CD14-positive monocyte (primary cell): ENCODE results near the gene ZBTB7A. TPM values are rescaled to one million over a fixed set of nuclear protein-coding genes. Genes with fewer than 3 reads are reported as not detected.

Experiments used
- DNase-seq, 3 donors: peaks; one replicate each; pipeline ENCODE4 v3.0.0-alpha.2; 2011 to 2022
- H2AFZ ChIP-seq: 2 replicates; pipeline ENCODE4 v1.6.0; 2012; ENCODE audit warnings: mild to moderate bottlenecking, low read depth, low read length, inconsistent platforms; ENCODE audit not compliant: insufficient read depth, poor library complexity, severe bottlenecking
- H3K27ac ChIP-seq, 2 donors: 1 replicate in 1 of 2; 2 replicates in 1 of 2; pipeline ENCODE4 v1.5.1; 2012 to 2013; ENCODE audit warnings: low read length in 2 of 2, control low read depth in 1 of 2, inconsistent platforms in 1 of 2, low read depth in 1 of 2, mild to moderate bottlenecking in 1 of 2
- H3K27me3 ChIP-seq, 2 donors: one replicate each; pipeline versions ENCODE4 v1.6.0 to v1.6.1; 2011 to 2013; ENCODE audit warnings: low read length in 2 of 2; ENCODE audit not compliant: control insufficient read depth in 2 of 2, insufficient read depth in 2 of 2
- H3K36me3 ChIP-seq, 2 donors: replicated peaks in 1 of 2; 1 replicate in 1 of 2; 2 replicates in 1 of 2; pipeline versions ENCODE4 v1.5.1 to v1.6.1; 2012 to 2013; ENCODE audit warnings: low read length in 2 of 2, control low read depth in 1 of 2, inconsistent platforms in 1 of 2, mild to moderate bottlenecking in 1 of 2; ENCODE audit not compliant: insufficient read depth in 2 of 2, control insufficient read depth in 1 of 2
- H3K4me1 ChIP-seq, 2 donors: 1 replicate in 1 of 2; 2 replicates in 1 of 2; pipeline versions ENCODE4 v1.5.1 to v1.6.1; 2012 to 2013; ENCODE audit warnings: low read length in 2 of 2, control low read depth in 1 of 2, inconsistent platforms in 1 of 2, mild to moderate bottlenecking in 1 of 2, moderate library complexity in 1 of 2; ENCODE audit not compliant: insufficient read depth in 2 of 2, control insufficient read depth in 1 of 2
- H3K4me2 ChIP-seq: replicated peaks from 2 replicates; pipeline ENCODE3; 2012; ENCODE audit warnings: low read length, moderate library complexity, mild to moderate bottlenecking; ENCODE audit not compliant: poor library complexity, severe bottlenecking; ENCODE audit errors: extremely low read depth
- H3K4me3 ChIP-seq, 3 experiments: fragments of 200-600 bp in 1 of 3; sonication (generic) in 1 of 3; replicated peaks in 1 of 3; 1 replicate in 2 of 3; 2 replicates in 1 of 3; pipeline ENCODE4 v1.5.1; 2011 to 2013; ENCODE audit warnings: low read length in 3 of 3, mild to moderate bottlenecking in 3 of 3, control low read depth in 2 of 3, low read depth in 2 of 3, inconsistent platforms in 1 of 3, moderate library complexity in 1 of 3
- H3K79me2 ChIP-seq: 2 replicates; pipeline ENCODE4 v1.6.0; 2012; ENCODE audit warnings: mild to moderate bottlenecking, control low read depth, inconsistent platforms, low read length, moderate library complexity; ENCODE audit not compliant: insufficient read depth
- H3K9ac ChIP-seq: 2 replicates; pipeline ENCODE4 v1.6.0; 2017; ENCODE audit warnings: low read length, mild to moderate bottlenecking; ENCODE audit not compliant: insufficient read depth, poor library complexity, severe bottlenecking
- H3K9me3 ChIP-seq, 2 donors: replicated peaks in 1 of 2; 1 replicate in 1 of 2; 2 replicates in 1 of 2; pipeline versions ENCODE4 v1.5.1 to v1.6.1; 2012 to 2013; ENCODE audit warnings: low read length in 2 of 2, control low read depth in 1 of 2; ENCODE audit not compliant: control insufficient read depth in 1 of 2, insufficient read depth in 1 of 2
- H4K20me1 ChIP-seq: 2 replicates; pipeline ENCODE4 v1.6.0; 2012; ENCODE audit warnings: mild to moderate bottlenecking, low read length, control low read depth, moderate library complexity; ENCODE audit not compliant: insufficient read depth
- H3K27ac Mint-ChIP-seq, 7 donors: one replicate each; pipeline ENCODE4 v1.8.0; 2020; ENCODE audit warnings: mild to moderate bottlenecking in 7 of 7, mixed read lengths in 7 of 7, moderate library complexity in 6 of 7, inconsistent platforms in 2 of 7
- H3K27me3 Mint-ChIP-seq, 3 donors: one replicate each; pipeline ENCODE4 v1.8.0; 2021 to 2022; ENCODE audit warnings: low read depth in 3 of 3, mild to moderate bottlenecking in 3 of 3, mixed read lengths in 3 of 3, moderate library complexity in 3 of 3, inconsistent platforms in 1 of 3
- H3K36me3 Mint-ChIP-seq, 2 donors: one replicate each; pipeline ENCODE4 v1.8.0; 2020; ENCODE audit warnings: mixed read lengths in 2 of 2, inconsistent platforms in 1 of 2, mild to moderate bottlenecking in 1 of 2
- H3K4me1 Mint-ChIP-seq: one replicate; pipeline ENCODE4 v1.8.0; 2020; ENCODE audit warnings: mild to moderate bottlenecking, mixed read lengths
- H3K4me3 Mint-ChIP-seq, 2 donors: one replicate each; pipeline ENCODE4 v1.8.0; 2020; ENCODE audit warnings: mild to moderate bottlenecking in 2 of 2, mixed read lengths in 2 of 2, moderate library complexity in 1 of 2
- H3K9me3 Mint-ChIP-seq, 7 donors: one replicate each; pipeline ENCODE4 v1.8.0; 2020 to 2022; ENCODE audit warnings: mixed read lengths in 7 of 7, mild to moderate bottlenecking in 6 of 7, moderate library complexity in 6 of 7, inconsistent platforms in 2 of 7
- CTCF ChIP-seq: fragments of 200-600 bp; IDR thresholded peaks from one replicate; pipeline ENCODE4 v1.8.0; 2022; ENCODE audit warnings: antibody characterized with exemption, mild to moderate bottlenecking
- WGBS: methylation state at CpG from one replicate; pipeline ENCODE4 v1.1.5; 2013; ENCODE audit warnings: missing lambda C conversion rate; ENCODE audit not compliant: insufficient coverage; 5-methylcytosine and 5-hydroxymethylcytosine counted together
- intact Hi-C, 2 donors: fragments of 100-400 bp; cut with micrococcal nuclease; formaldehyde crosslinking; loops; one replicate each; pipeline versions ENCODE4 v1.15.0 to v1.15.1; 2023
- polyA plus RNA-seq, 3 donors: library from polyadenylated mRNA; depleted of rRNA in 1 of 3; unstranded in 2 of 3; stranded (reverse) in 1 of 3; fragments of 300-500 nt in 2 of 3; fragments of >200 nt in 1 of 3; fragmentation: Illumina TruSeq in 2 of 3; gene quantifications; 1 replicate in 2 of 3; 2 replicates in 1 of 3; pipeline ENCODE4 v1.2.3, GENCODE V29; 2012 to 2021

The ZBTB7A gene
- polyA plus RNA-seq, 3 donors = 18.0 to 31.5 (median 20.2) TPM

GRCh38 chr19:4055209-4055552, 11.5 kb downstream of the ZBTB7A start:
- no peak overlapping the region for H2AFZ ChIP-seq
- Mint-ChIP-seq H3K27ac (peak overlapping the region in 6 of 7 donors; percentile 53 to 100 (median 78)), H3K27me3 (peaks cover 0 to 3% (median 1%) of the 10 kb centered on the region in 3 donors), H3K9me3 (peaks cover 0 to 6% (median 2%) of the 10 kb centered on the region in 7 donors), H3K4me3 (no peak overlapping the region), H3K36me3 (peaks cover 51 to 63% of the 10 kb centered on the region in 2 donors), H3K4me1 (peaks cover 62% of the 10 kb centered on the region)
- H3K4me3 ChIP-seq = no peak overlapping the region
- peaks cover 70 to 84% of the 10 kb centered on the region in 2 donors for H3K4me1 ChIP-seq
- intact Hi-C loops = no loop called here
- H3K9ac ChIP-seq = no peak overlapping the region
- peaks cover 99% of the 10 kb centered on the region for H3K79me2 ChIP-seq
- no peak for TF ChIP-seq CTCF
- H3K27me3 ChIP-seq = no peaks in the 10 kb centered on the region
- H3K27ac ChIP-seq = no peak overlapping the region
- no peaks in the 10 kb centered on the region for H3K9me3 ChIP-seq
- peaks cover 29 to 45% of the 10 kb centered on the region in 2 donors for H3K36me3 ChIP-seq
- no peak overlapping the region for H3K4me2 ChIP-seq
- H4K20me1 ChIP-seq = peaks cover 74% of the 10 kb centered on the region
- WGBS = 100% methylated on average over 2 of the region's 20 CpGs
- DNase-seq = no peak

- Mint-ChIP-seq H3K36me3 (peaks cover 56 to 69% of the 10 kb centered on the region in 2 donors), H3K4me3 (no peak overlapping the region), H3K9me3 (peaks cover 0 to 6% (median 2%) of the 10 kb centered on the region in 7 donors), H3K4me1 (peaks cover 62% of the 10 kb centered on the region), H3K27me3 (peaks cover 0 to 3% (median 1%) of the 10 kb centered on the region in 3 donors), H3K27ac (peak overlapping the region in 1 of 7 donors; percentile 60)
- H3K36me3 ChIP-seq = peaks cover 34 to 51% of the 10 kb centered on the region in 2 donors
- peaks cover 65 to 79% of the 10 kb centered on the region in 2 donors for H3K4me1 ChIP-seq
- 98% methylated on average over 84 of the region's 91 CpGs for WGBS
- TF ChIP-seq CTCF = no peak
- no peak for DNase-seq
- peaks cover 99% of the 10 kb centered on the region for H3K79me2 ChIP-seq
- no peak overlapping the region for H3K9ac ChIP-seq
- H4K20me1 ChIP-seq = peaks cover 77% of the 10 kb centered on the region
- H2AFZ ChIP-seq = no peak overlapping the region
- H3K27me3 ChIP-seq = no peaks in the 10 kb centered on the region
- H3K4me3 ChIP-seq = no peak overlapping the region
- no peak overlapping the region for H3K4me2 ChIP-seq
- intact Hi-C loops = no loop called here
- H3K27ac ChIP-seq = no peak overlapping the region
- H3K9me3 ChIP-seq = no peaks in the 10 kb centered on the region
These were observed 12.1 kb downstream of the ZBTB7A start for GRCh38 chr19:4054441-4055208.
